H9 (cell line): Measurements from ENCODE around the gene PDZD2. TPM values are rescaled to one million over a fixed set of nuclear protein-coding genes. Genes with fewer than 3 reads are reported as not detected.

Experiments
- DNase-seq: peaks from one replicate; pipeline ENCODE4 v3.0.0-alpha.2; 2017
- H2AFZ ChIP-seq: one replicate; pipeline ENCODE4 v1.6.1; 2013; ENCODE audit warnings: mild to moderate bottlenecking, low read length, control low read depth, moderate library complexity
- H2AK5ac ChIP-seq: 2 replicates; pipeline ENCODE4 v1.6.1; 2013; ENCODE audit warnings: low read length, control low read depth, mixed read lengths; ENCODE audit not compliant: insufficient read length
- H2BK120ac ChIP-seq: one replicate; pipeline ENCODE4 v1.6.1; 2013; ENCODE audit warnings: low read depth, mild to moderate bottlenecking, low read length, control low read depth, inconsistent platforms; ENCODE audit not compliant: poor library complexity, severe bottlenecking
- H2BK12ac ChIP-seq: 2 replicates; pipeline ENCODE4 v1.6.1; 2013; ENCODE audit warnings: low read length, control low read depth, mixed read lengths, low read depth; ENCODE audit not compliant: insufficient read length
- H2BK15ac ChIP-seq: 2 replicates; pipeline ENCODE4 v1.6.1; 2013; ENCODE audit warnings: low read depth, low read length, control low read depth
- H2BK20ac ChIP-seq: one replicate; pipeline ENCODE4 v1.6.1; 2013; ENCODE audit warnings: low read depth, mild to moderate bottlenecking, low read length, control low read depth, inconsistent platforms; ENCODE audit not compliant: poor library complexity, severe bottlenecking
- H2BK5ac ChIP-seq: 2 replicates; pipeline ENCODE4 v1.6.1; 2013; ENCODE audit warnings: low read length, control low read depth, mixed read lengths; ENCODE audit not compliant: insufficient read length
- H3K14ac ChIP-seq: 2 replicates; pipeline ENCODE4 v1.6.1; 2013; ENCODE audit warnings: low read length, control low read depth; ENCODE audit not compliant: insufficient read depth
- H3K18ac ChIP-seq: 2 replicates; pipeline ENCODE4 v1.6.1; 2013; ENCODE audit warnings: low read depth, mild to moderate bottlenecking, mixed read lengths, low read length, control low read depth; ENCODE audit not compliant: insufficient read length
- H3K23ac ChIP-seq: 2 replicates; pipeline ENCODE4 v1.6.1; 2013; ENCODE audit warnings: low read length, control low read depth, mixed read lengths, low read depth; ENCODE audit not compliant: insufficient read length
- H3K23me2 ChIP-seq: 2 replicates; pipeline ENCODE4 v1.6.1; 2013; ENCODE audit warnings: low read depth, mild to moderate bottlenecking, mixed read lengths, low read length, control low read depth; ENCODE audit not compliant: insufficient read length, poor library complexity, severe bottlenecking
- H3K27ac ChIP-seq: 2 replicates; pipeline ENCODE4 v1.5.1; 2013; ENCODE audit warnings: low read length, control low read depth, mixed read lengths, low read depth; ENCODE audit not compliant: insufficient read length
- H3K27me3 ChIP-seq: 2 replicates; pipeline ENCODE4 v1.6.1; 2013; ENCODE audit warnings: low read length, control low read depth, inconsistent platforms; ENCODE audit not compliant: insufficient read depth
- H3K4ac ChIP-seq: 2 replicates; pipeline ENCODE4 v1.6.1; 2013; ENCODE audit warnings: low read depth, mild to moderate bottlenecking, control low read depth, inconsistent platforms, low read length, moderate library complexity
- H3K4me1 ChIP-seq: 2 replicates; pipeline ENCODE4 v1.6.1; 2013; ENCODE audit warnings: low read length, control low read depth, inconsistent platforms; ENCODE audit not compliant: insufficient read depth
- H3K4me2 ChIP-seq: 2 replicates; pipeline ENCODE4 v1.6.1; 2013; ENCODE audit warnings: low read length, control low read depth, mixed read lengths; ENCODE audit not compliant: insufficient read length, insufficient read depth
- H3K56ac ChIP-seq: 2 replicates; pipeline ENCODE4 v1.6.1; 2013; ENCODE audit warnings: low read depth, mild to moderate bottlenecking, mixed read lengths, low read length, control low read depth; ENCODE audit not compliant: insufficient read length
- H3K79me1 ChIP-seq: 2 replicates; pipeline ENCODE4 v1.6.1; 2013; ENCODE audit warnings: low read depth, mild to moderate bottlenecking, moderate library complexity, low read length, control low read depth, inconsistent platforms; ENCODE audit not compliant: insufficient read depth, poor library complexity, severe bottlenecking
- H3K79me2 ChIP-seq: 2 replicates; pipeline ENCODE4 v1.6.1; 2013; ENCODE audit warnings: low read length, control low read depth, inconsistent platforms; ENCODE audit not compliant: insufficient read depth
- H3K9ac ChIP-seq: 2 replicates; pipeline ENCODE4 v1.6.1; 2013; ENCODE audit warnings: low read length, control low read depth, mixed read lengths; ENCODE audit not compliant: insufficient read length; ENCODE audit errors: extremely low read depth
- H3K9me3 ChIP-seq: one replicate; pipeline ENCODE4 v1.6.1; 2013; ENCODE audit warnings: low read depth, low read length, inconsistent platforms; ENCODE audit not compliant: control insufficient read depth
- H3T11ph ChIP-seq: one replicate; pipeline ENCODE4 v1.6.1; 2013; ENCODE audit warnings: mild to moderate bottlenecking, low read length, control low read depth, inconsistent platforms
- H4K20me1 ChIP-seq: one replicate; pipeline ENCODE4 v1.6.1; 2013; ENCODE audit not compliant: control insufficient read depth, insufficient read length, insufficient read depth
- H4K5ac ChIP-seq: 2 replicates; pipeline ENCODE4 v1.6.1; 2013; ENCODE audit warnings: low read depth, mild to moderate bottlenecking, mixed read lengths, low read length, control low read depth; ENCODE audit not compliant: insufficient read length
- H4K8ac ChIP-seq: replicated peaks from 2 replicates; pipeline ENCODE4 v1.6.1; 2013; ENCODE audit warnings: low read length, control low read depth, mixed read lengths, low read depth; ENCODE audit not compliant: insufficient read length
- H4K91ac ChIP-seq: 2 replicates; pipeline ENCODE4 v1.6.1; 2013; ENCODE audit warnings: low read depth, mild to moderate bottlenecking, moderate library complexity, mixed read lengths, low read length, control low read depth; ENCODE audit not compliant: insufficient read length
- H3K27ac Mint-ChIP-seq, 3 experiments: 2 replicates in 2 of 3; 3 replicates in 1 of 3; pipeline ENCODE4 v1.8.0; 2020 to 2021; ENCODE audit warnings: mixed read lengths in 3 of 3, mild to moderate bottlenecking in 1 of 3, moderate library complexity in 1 of 3
- H3K27me3 Mint-ChIP-seq: 2 replicates; pipeline ENCODE4 v1.8.0; 2021; ENCODE audit warnings: low read depth, mild to moderate bottlenecking, moderate library complexity, mixed read lengths
- H3K36me3 Mint-ChIP-seq, 3 experiments: 2 replicates in 2 of 3; 3 replicates in 1 of 3; pipeline ENCODE4 v1.8.0; 2020 to 2021; ENCODE audit warnings: low read depth in 3 of 3, mixed read lengths in 3 of 3; ENCODE audit not compliant: insufficient read depth in 1 of 3
- H3K4me1 Mint-ChIP-seq, 2 experiments: 2 replicates each; pipeline ENCODE4 v1.8.0; 2020; ENCODE audit warnings: mixed read lengths in 2 of 2
- H3K4me3 Mint-ChIP-seq, 2 experiments: 2 replicates in 1 of 2; 3 replicates in 1 of 2; pipeline ENCODE4 v1.8.0; 2020 to 2021; ENCODE audit warnings: mild to moderate bottlenecking in 2 of 2, mixed read lengths in 2 of 2, moderate library complexity in 1 of 2
- H3K9me3 Mint-ChIP-seq, 2 experiments: 2 replicates in 1 of 2; 3 replicates in 1 of 2; pipeline ENCODE4 v1.8.0; 2020; ENCODE audit warnings: mild to moderate bottlenecking in 2 of 2, mixed read lengths in 2 of 2, moderate library complexity in 1 of 2
- CTCF ChIP-seq: fragments of 200-600 bp; sonication (generic); conservative IDR thresholded peaks from 3 replicates; pipeline ENCODE4 v1.8.0; 2021; ENCODE audit warnings: antibody characterized with exemption, mild to moderate bottlenecking
- WGBS: extraction: QIAGEN DNeasy Blood & Tissue Kit; methylation state at CpG from one replicate; pipeline ENCODE4 v1.1.7; 2013; ENCODE audit warnings: missing lambda C conversion rate, low lambda C conversion rate, mixed read lengths; ENCODE audit not compliant: insufficient read length; ENCODE audit errors: extremely low coverage; 5-methylcytosine and 5-hydroxymethylcytosine counted together
- total RNA-seq: library from RNA; stranded (reverse); gene quantifications from 2 replicates; pipeline ENCODE4 v1.2.1, GENCODE V29; 2021

The PDZD2 gene
- total RNA-seq, 1 experiment from 2014 or later = 9.9 TPM

- Histone ChIP-seq H3K23me2 (peaks cover 5% of the 10 kb centered on the region), H4K20me1 (no peaks in the 10 kb centered on the region), H3K4me1 (peaks cover 3% of the 10 kb centered on the region; the same call in 1 of the 2 replicates), H2BK120ac (no peak overlapping the region), H3T11ph (no peak overlapping the region), H2BK12ac (no peak overlapping the region), H3K79me1 (peaks cover 12% of the 10 kb centered on the region), H3K18ac (no peak overlapping the region), H3K56ac (no peak overlapping the region), H3K9me3 (no peaks in the 10 kb centered on the region), H3K79me2 (peaks cover 51% of the 10 kb centered on the region), H3K4ac (no peak overlapping the region), H4K5ac (no peak overlapping the region), H2BK15ac (no peak overlapping the region), H3K9ac (no peak overlapping the region), H2BK20ac (no peak overlapping the region), H3K23ac (no peak overlapping the region), H4K91ac (no peak overlapping the region), H2BK5ac (no peak overlapping the region), H2AK5ac (no peak overlapping the region), H2AFZ (no peak overlapping the region), H4K8ac (no peak overlapping the region), H3K27ac (no peak overlapping the region), H3K27me3 (no peaks in the 10 kb centered on the region), H3K4me2 (no peak overlapping the region), H3K14ac (no peak overlapping the region)
- WGBS = no CpG with 5 or more reads among the region's 4 CpGs
- H3K27me3 Mint-ChIP-seq = no peaks in the 10 kb centered on the region
- no peak overlapping the region for H3K4me3 Mint-ChIP-seq
- peaks cover 4 to 12% (median 6%) of the 10 kb centered on the region in 3 experiments; a peak in 5 of 7 replicates for H3K36me3 Mint-ChIP-seq
- H3K27ac Mint-ChIP-seq = no peak overlapping the region
- TF ChIP-seq CTCF = no peak
- 0 out of 5 replicates have a peak, but pooled peaks cover 0 to 4% of the 10 kb centered on the region in 2 experiments for H3K9me3 Mint-ChIP-seq
- peaks cover 5 to 10% of the 10 kb centered on the region in 2 experiments; a peak in 3 of 4 replicates for H3K4me1 Mint-ChIP-seq
- DNase-seq = no peak
These were observed 518.1 kb downstream of the PDZD2 start for GRCh38 chr5:32157078-32157477.
